ENCODE measurements around the gene TCTA.

GRCh38 chr3:49417516-49418120, 5.4 kb downstream of the TCTA start:
- TF ChIP-seq CEBPB (IDR thresholded peaks at IDR 0.05; ENCODE audit: low read depth, low read length) (no peak), POLR2A (IDR thresholded peaks at IDR 0.05; ENCODE audit: control extremely low read depth in 1 of 2, low read depth in 2 of 2, low read length in 2 of 2) (no peak), GTF2F1 (IDR thresholded peaks at IDR 0.05; ENCODE audit: borderline replicate concordance, low read depth, low read length) (no peak), CTCF (IDR thresholded peaks at IDR 0.05; ENCODE audit: control extremely low read depth in 1 of 3, insufficient read depth in 1 of 3, low read depth in 1 of 3, low read length in 3 of 3) (no peak)
